CD14-positive monocyte (primary cell): ENCODE data around the gene FANCC. TPM values are rescaled to one million over a fixed set of nuclear protein-coding genes. Genes with fewer than 3 reads are reported as not detected.

Source experiments
- DNase-seq, 3 donors: peaks; one replicate each; pipeline ENCODE4 v3.0.0-alpha.2; 2011 to 2022
- H2AFZ ChIP-seq: 2 replicates; pipeline ENCODE4 v1.6.0; 2012; ENCODE audit warnings: mild to moderate bottlenecking, low read depth, low read length, inconsistent platforms; ENCODE audit not compliant: insufficient read depth, poor library complexity, severe bottlenecking
- H3K27ac ChIP-seq, 2 donors: 1 replicate in 1 of 2; 2 replicates in 1 of 2; pipeline ENCODE4 v1.5.1; 2012 to 2013; ENCODE audit warnings: low read length in 2 of 2, control low read depth in 1 of 2, inconsistent platforms in 1 of 2, low read depth in 1 of 2, mild to moderate bottlenecking in 1 of 2
- H3K27me3 ChIP-seq, 2 donors: one replicate each; pipeline versions ENCODE4 v1.6.0 to v1.6.1; 2011 to 2013; ENCODE audit warnings: low read length in 2 of 2; ENCODE audit not compliant: control insufficient read depth in 2 of 2, insufficient read depth in 2 of 2
- H3K36me3 ChIP-seq, 2 donors: replicated peaks in 1 of 2; 1 replicate in 1 of 2; 2 replicates in 1 of 2; pipeline versions ENCODE4 v1.5.1 to v1.6.1; 2012 to 2013; ENCODE audit warnings: low read length in 2 of 2, control low read depth in 1 of 2, inconsistent platforms in 1 of 2, mild to moderate bottlenecking in 1 of 2; ENCODE audit not compliant: insufficient read depth in 2 of 2, control insufficient read depth in 1 of 2
- H3K4me1 ChIP-seq, 2 donors: 1 replicate in 1 of 2; 2 replicates in 1 of 2; pipeline versions ENCODE4 v1.5.1 to v1.6.1; 2012 to 2013; ENCODE audit warnings: low read length in 2 of 2, control low read depth in 1 of 2, inconsistent platforms in 1 of 2, mild to moderate bottlenecking in 1 of 2, moderate library complexity in 1 of 2; ENCODE audit not compliant: insufficient read depth in 2 of 2, control insufficient read depth in 1 of 2
- H3K4me2 ChIP-seq: replicated peaks from 2 replicates; pipeline ENCODE3; 2012; ENCODE audit warnings: low read length, moderate library complexity, mild to moderate bottlenecking; ENCODE audit not compliant: poor library complexity, severe bottlenecking; ENCODE audit errors: extremely low read depth
- H3K4me3 ChIP-seq, 3 experiments: fragments of 200-600 bp in 1 of 3; sonication (generic) in 1 of 3; replicated peaks in 1 of 3; 1 replicate in 2 of 3; 2 replicates in 1 of 3; pipeline ENCODE4 v1.5.1; 2011 to 2013; ENCODE audit warnings: low read length in 3 of 3, mild to moderate bottlenecking in 3 of 3, control low read depth in 2 of 3, low read depth in 2 of 3, inconsistent platforms in 1 of 3, moderate library complexity in 1 of 3
- H3K79me2 ChIP-seq: 2 replicates; pipeline ENCODE4 v1.6.0; 2012; ENCODE audit warnings: mild to moderate bottlenecking, control low read depth, inconsistent platforms, low read length, moderate library complexity; ENCODE audit not compliant: insufficient read depth
- H3K9ac ChIP-seq: 2 replicates; pipeline ENCODE4 v1.6.0; 2017; ENCODE audit warnings: low read length, mild to moderate bottlenecking; ENCODE audit not compliant: insufficient read depth, poor library complexity, severe bottlenecking
- H3K9me3 ChIP-seq, 2 donors: replicated peaks in 1 of 2; 1 replicate in 1 of 2; 2 replicates in 1 of 2; pipeline versions ENCODE4 v1.5.1 to v1.6.1; 2012 to 2013; ENCODE audit warnings: low read length in 2 of 2, control low read depth in 1 of 2; ENCODE audit not compliant: control insufficient read depth in 1 of 2, insufficient read depth in 1 of 2
- H4K20me1 ChIP-seq: 2 replicates; pipeline ENCODE4 v1.6.0; 2012; ENCODE audit warnings: mild to moderate bottlenecking, low read length, control low read depth, moderate library complexity; ENCODE audit not compliant: insufficient read depth
- H3K27ac Mint-ChIP-seq, 7 donors: one replicate each; pipeline ENCODE4 v1.8.0; 2020; ENCODE audit warnings: mild to moderate bottlenecking in 7 of 7, mixed read lengths in 7 of 7, moderate library complexity in 6 of 7, inconsistent platforms in 2 of 7
- H3K27me3 Mint-ChIP-seq, 3 donors: one replicate each; pipeline ENCODE4 v1.8.0; 2021 to 2022; ENCODE audit warnings: low read depth in 3 of 3, mild to moderate bottlenecking in 3 of 3, mixed read lengths in 3 of 3, moderate library complexity in 3 of 3, inconsistent platforms in 1 of 3
- H3K36me3 Mint-ChIP-seq, 2 donors: one replicate each; pipeline ENCODE4 v1.8.0; 2020; ENCODE audit warnings: mixed read lengths in 2 of 2, inconsistent platforms in 1 of 2, mild to moderate bottlenecking in 1 of 2
- H3K4me1 Mint-ChIP-seq: one replicate; pipeline ENCODE4 v1.8.0; 2020; ENCODE audit warnings: mild to moderate bottlenecking, mixed read lengths
- H3K4me3 Mint-ChIP-seq, 2 donors: one replicate each; pipeline ENCODE4 v1.8.0; 2020; ENCODE audit warnings: mild to moderate bottlenecking in 2 of 2, mixed read lengths in 2 of 2, moderate library complexity in 1 of 2
- H3K9me3 Mint-ChIP-seq, 7 donors: one replicate each; pipeline ENCODE4 v1.8.0; 2020 to 2022; ENCODE audit warnings: mixed read lengths in 7 of 7, mild to moderate bottlenecking in 6 of 7, moderate library complexity in 6 of 7, inconsistent platforms in 2 of 7
- WGBS: methylation state at CpG from one replicate; pipeline ENCODE4 v1.1.5; 2013; ENCODE audit warnings: missing lambda C conversion rate; ENCODE audit not compliant: insufficient coverage; 5-methylcytosine and 5-hydroxymethylcytosine counted together
- intact Hi-C, 2 donors: fragments of 100-400 bp; cut with micrococcal nuclease; formaldehyde crosslinking; loops; one replicate each; pipeline versions ENCODE4 v1.15.0 to v1.15.1; 2023
- polyA plus RNA-seq, 3 donors: library from polyadenylated mRNA; depleted of rRNA in 1 of 3; unstranded in 2 of 3; stranded (reverse) in 1 of 3; fragments of 300-500 nt in 2 of 3; fragments of >200 nt in 1 of 3; fragmentation: Illumina TruSeq in 2 of 3; gene quantifications; 1 replicate in 2 of 3; 2 replicates in 1 of 3; pipeline ENCODE4 v1.2.3, GENCODE V29; 2012 to 2021
- TF ChIP-seq, protein P1 (sequence below): fragments of 200-600 bp; IDR thresholded peaks from one replicate; pipeline ENCODE4 v1.8.0; 2022; ENCODE audit warnings: antibody characterized with exemption, mild to moderate bottlenecking

Gene FANCC
- polyA plus RNA-seq, 3 donors: 1.2 to 2.2 (median 1.5) TPM

DNA sequence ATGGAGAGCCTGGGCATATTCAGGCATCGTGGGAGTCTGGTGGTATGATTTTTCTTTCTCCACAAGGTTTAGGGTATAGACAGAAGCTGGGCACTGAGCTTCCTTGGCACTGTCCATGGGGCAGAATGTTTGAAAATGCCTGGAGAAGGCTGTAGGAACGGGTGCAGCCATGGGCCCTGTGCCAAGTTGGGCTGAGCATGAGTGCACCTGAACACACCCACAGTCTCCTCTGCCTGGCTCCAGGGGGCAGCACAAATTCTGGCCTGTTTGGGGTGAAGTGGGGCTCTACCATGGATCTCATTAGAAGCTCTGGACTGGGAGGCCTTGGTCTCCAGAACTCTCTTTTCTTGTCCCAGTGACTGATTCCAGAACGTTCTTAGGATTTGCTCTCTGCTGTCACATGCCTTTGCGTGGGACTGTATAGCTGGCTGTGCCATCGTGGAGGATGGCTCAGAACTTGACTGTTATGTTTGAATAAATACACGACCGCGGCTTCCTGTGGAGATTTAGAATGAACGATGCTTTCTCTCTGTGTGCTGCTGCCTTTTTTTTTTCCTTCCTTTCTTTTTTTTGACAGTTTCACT is 229.8 kb downstream of the FANCC start:
- Mint-ChIP-seq H3K9me3 (peaks cover 0 to 2% (median 0%) of the 10 kb centered on the region in 7 donors), H3K27me3 (peaks cover 0 to 6% (median 6%) of the 10 kb centered on the region in 3 donors), H3K4me3 (no peak overlapping the region), H3K36me3 (peaks cover 6 to 12% of the 10 kb centered on the region in 2 donors), H3K27ac (no peak overlapping the region), H3K4me1 (peaks cover 14% of the 10 kb centered on the region)
- Histone ChIP-seq H3K9me3 (no peaks in the 10 kb centered on the region), H3K27ac (no peak overlapping the region), H3K27me3 (no peaks in the 10 kb centered on the region), H3K36me3 (no peaks in the 10 kb centered on the region), H4K20me1 (no peaks in the 10 kb centered on the region), H3K4me1 (no peaks in the 10 kb centered on the region), H3K9ac (no peak overlapping the region), H3K4me3 (no peak overlapping the region), H3K79me2 (no peaks in the 10 kb centered on the region), H3K4me2 (no peak overlapping the region), H2AFZ (no peak overlapping the region)
- 87% methylated on average over 7 of the region's 9 CpGs for WGBS
- no peak for DNase-seq
- TF ChIP-seq, protein P1, sequence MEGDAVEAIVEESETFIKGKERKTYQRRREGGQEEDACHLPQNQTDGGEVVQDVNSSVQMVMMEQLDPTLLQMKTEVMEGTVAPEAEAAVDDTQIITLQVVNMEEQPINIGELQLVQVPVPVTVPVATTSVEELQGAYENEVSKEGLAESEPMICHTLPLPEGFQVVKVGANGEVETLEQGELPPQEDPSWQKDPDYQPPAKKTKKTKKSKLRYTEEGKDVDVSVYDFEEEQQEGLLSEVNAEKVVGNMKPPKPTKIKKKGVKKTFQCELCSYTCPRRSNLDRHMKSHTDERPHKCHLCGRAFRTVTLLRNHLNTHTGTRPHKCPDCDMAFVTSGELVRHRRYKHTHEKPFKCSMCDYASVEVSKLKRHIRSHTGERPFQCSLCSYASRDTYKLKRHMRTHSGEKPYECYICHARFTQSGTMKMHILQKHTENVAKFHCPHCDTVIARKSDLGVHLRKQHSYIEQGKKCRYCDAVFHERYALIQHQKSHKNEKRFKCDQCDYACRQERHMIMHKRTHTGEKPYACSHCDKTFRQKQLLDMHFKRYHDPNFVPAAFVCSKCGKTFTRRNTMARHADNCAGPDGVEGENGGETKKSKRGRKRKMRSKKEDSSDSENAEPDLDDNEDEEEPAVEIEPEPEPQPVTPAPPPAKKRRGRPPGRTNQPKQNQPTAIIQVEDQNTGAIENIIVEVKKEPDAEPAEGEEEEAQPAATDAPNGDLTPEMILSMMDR: no peak
- intact Hi-C loops: no loop called here

DNA sequence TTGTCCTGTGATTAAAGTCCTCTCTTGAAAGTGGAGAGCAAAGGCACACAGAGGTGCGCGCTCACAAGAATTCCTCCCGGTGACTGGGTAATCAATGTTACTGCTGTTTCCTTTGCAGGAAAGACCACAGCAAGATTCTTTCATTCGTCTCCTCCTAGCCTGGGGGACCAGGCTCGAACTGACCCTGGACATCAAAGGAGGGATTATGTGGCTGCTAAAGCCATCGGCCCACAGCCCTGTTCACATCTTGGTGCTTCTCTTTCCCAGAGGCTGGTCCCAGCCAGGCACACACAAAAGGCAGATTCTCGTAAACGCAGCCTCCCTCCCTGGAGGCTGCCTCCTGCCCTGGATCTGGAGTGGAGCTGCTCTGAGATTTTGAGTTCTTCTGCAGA is 230.9 kb downstream of the FANCC start:
- Histone ChIP-seq H3K36me3 (peaks cover 0 to 3% of the 10 kb centered on the region in 2 donors), H3K4me1 (no peaks in the 10 kb centered on the region), H3K79me2 (no peaks in the 10 kb centered on the region), H3K27ac (no peak overlapping the region), H3K4me2 (no peak overlapping the region), H4K20me1 (no peaks in the 10 kb centered on the region), H3K27me3 (no peaks in the 10 kb centered on the region), H2AFZ (no peak overlapping the region), H3K4me3 (no peak overlapping the region), H3K9me3 (no peaks in the 10 kb centered on the region), H3K9ac (no peak overlapping the region)
- no peak for DNase-seq
- Mint-ChIP-seq H3K27me3 (peaks cover 0 to 2% (median 1%) of the 10 kb centered on the region in 3 donors), H3K27ac (no peak overlapping the region), H3K9me3 (peaks cover 0 to 2% (median 0%) of the 10 kb centered on the region in 7 donors), H3K4me1 (peaks cover 3% of the 10 kb centered on the region), H3K36me3 (peaks cover 6 to 16% of the 10 kb centered on the region in 2 donors), H3K4me3 (no peak overlapping the region)
- TF ChIP-seq, protein P1: no peak
- WGBS: 100% methylated on average over 8 of the region's 8 CpGs
- intact Hi-C loops: no loop called here
